GM20431 (cell line): ENCODE measurements around the gene GPR176.

Experiments used
- in situ Hi-C: fragments of 300-500 bp; cut with MseI, MboI; formaldehyde crosslinking; loops from one replicate; pipeline ENCODE4 v1.15.0; 2020; ENCODE audit warnings: low sequenced_read_pairs; ENCODE audit not compliant: unreplicated experiment

GPR176 gene

GRCh38 chr15:39792025-39792843 is 127.8 kb downstream of the GPR176 start:
- in situ Hi-C loops = loop anchor here (25.0 kb wide), 1 partner anchor 220 kb away; no protein-coding TSS in a partner anchor

GRCh38 chr15:39789736-39790135 is 130.3 kb downstream of the GPR176 start:
- in situ Hi-C loops = loop anchor here (25.0 kb wide), 1 partner anchor 223 kb away; no protein-coding TSS in a partner anchor

- in situ Hi-C loops = loop anchor here (25.0 kb wide), 1 partner anchor 223 kb away; no protein-coding TSS in a partner anchor
Observed at GRCh38 chr15:39788800-39789565, 131.1 kb downstream of the GPR176 start.

GRCh38 chr15:39788108-39788507 is 132.0 kb downstream of the GPR176 start:
- in situ Hi-C loops = loop anchor here (25.0 kb wide), 1 partner anchor 224 kb away; no protein-coding TSS in a partner anchor

- in situ Hi-C loops = loop anchor here (25.0 kb wide), 1 partner anchor 225 kb away; no protein-coding TSS in a partner anchor
Observed at GRCh38 chr15:39787479-39787878, 132.6 kb downstream of the GPR176 start.

- in situ Hi-C loops = loop anchor here (25.0 kb wide), 1 partner anchor 226 kb away; no protein-coding TSS in a partner anchor
Observed at GRCh38 chr15:39786447-39787056, 133.5 kb downstream of the GPR176 start.

- in situ Hi-C loops = loop anchor here (25.0 kb wide), 1 partner anchor 226 kb away; no protein-coding TSS in a partner anchor
Observed at GRCh38 chr15:39785841-39786240, 134.2 kb downstream of the GPR176 start.

GRCh38 chr15:39785139-39785538 is 134.9 kb downstream of the GPR176 start:
- in situ Hi-C loops = loop anchor here (25.0 kb wide), 1 partner anchor 227 kb away; no protein-coding TSS in a partner anchor

- in situ Hi-C loops = loop anchor here (25.0 kb wide), 1 partner anchor 228 kb away; no protein-coding TSS in a partner anchor
Observed at GRCh38 chr15:39784638-39785037, 135.4 kb downstream of the GPR176 start.

GRCh38 chr15:39784125-39784524 is 135.9 kb downstream of the GPR176 start:
- in situ Hi-C loops = loop anchor here (25.0 kb wide), 1 partner anchor 228 kb away; no protein-coding TSS in a partner anchor

GRCh38 chr15:39783244-39783820 is 136.7 kb downstream of the GPR176 start:
- in situ Hi-C loops = loop anchor here (25.0 kb wide), 1 partner anchor 229 kb away; no protein-coding TSS in a partner anchor

- in situ Hi-C loops = loop anchor here (25.0 kb wide), 1 partner anchor 230 kb away; no protein-coding TSS in a partner anchor
Observed at GRCh38 chr15:39782441-39783138, 137.5 kb downstream of the GPR176 start, which contains the start of gene FSIP1. FSIP1 (minus strand) TSS chr15:39782841; CDS start chr15:39776524, 6,317 bp downstream.

GRCh38 chr15:39781967-39782302 is 138.1 kb downstream of the GPR176 start:
- in situ Hi-C loops = loop anchor here (25.0 kb wide), 1 partner anchor 230 kb away; no protein-coding TSS in a partner anchor

- in situ Hi-C loops = loop anchor here (25.0 kb wide), 1 partner anchor 231 kb away; no protein-coding TSS in a partner anchor
Observed at GRCh38 chr15:39781147-39781966, 138.7 kb downstream of the GPR176 start.

- in situ Hi-C loops = loop anchor here (25.0 kb wide), 1 partner anchor 234 kb away; no protein-coding TSS in a partner anchor
Observed at GRCh38 chr15:39778021-39778420, 142.0 kb downstream of the GPR176 start.

- in situ Hi-C loops = loop anchor here (25.0 kb wide), 1 partner anchor 235 kb away; no protein-coding TSS in a partner anchor
Observed at GRCh38 chr15:39777496-39777895, 142.6 kb downstream of the GPR176 start.

GRCh38 chr15:39776068-39776467 is 144.0 kb downstream of the GPR176 start:
- in situ Hi-C loops = loop anchor here (25.0 kb wide), 1 partner anchor 236 kb away; no protein-coding TSS in a partner anchor
